ENCODE measurements around the gene MSI2.

MSI2 gene

GRCh38 chr17:57270801-57271245, 14.5 kb downstream of the MSI2 start:
- DNase-seq (ENCODE audit: low read depth) = no peak

- no peak for DNase-seq (ENCODE audit: low read depth)
Observed at GRCh38 chr17:57271821-57272220, 15.5 kb downstream of the MSI2 start.

GRCh38 chr17:57273490-57273889, 17.2 kb downstream of the MSI2 start:
- DNase-seq (ENCODE audit: low read depth) = no peak

GRCh38 chr17:57274162-57274561, 17.8 kb downstream of the MSI2 start:
- no peak for DNase-seq (ENCODE audit: low read depth)

- no peak for DNase-seq (ENCODE audit: low read depth)
Observed at GRCh38 chr17:57275071-57275764, 18.9 kb downstream of the MSI2 start.

GRCh38 chr17:57276621-57277020, 20.3 kb downstream of the MSI2 start:
- DNase-seq (ENCODE audit: low read depth) = no peak

- no peak for DNase-seq (ENCODE audit: low read depth)
Observed at GRCh38 chr17:57277923-57278604, 21.7 kb downstream of the MSI2 start.

- DNase-seq (ENCODE audit: low read depth) = no peak
Observed at GRCh38 chr17:57278740-57279387, 22.5 kb downstream of the MSI2 start.

GRCh38 chr17:57279432-57279831, 23.1 kb downstream of the MSI2 start:
- no peak for DNase-seq (ENCODE audit: low read depth)

- no peak for DNase-seq (ENCODE audit: low read depth)
Observed at GRCh38 chr17:57281887-57282286, 25.6 kb downstream of the MSI2 start.

GRCh38 chr17:57282296-57282695, 26.0 kb downstream of the MSI2 start:
- no peak for DNase-seq (ENCODE audit: low read depth)

GRCh38 chr17:57283203-57283971, 27.1 kb downstream of the MSI2 start:
- no peak for DNase-seq (ENCODE audit: low read depth)

GRCh38 chr17:57284583-57284982, 28.3 kb downstream of the MSI2 start:
- no peak for DNase-seq (ENCODE audit: low read depth)

- no peak for DNase-seq (ENCODE audit: low read depth)
Observed at GRCh38 chr17:57284984-57285646, 28.8 kb downstream of the MSI2 start.

GRCh38 chr17:57285701-57286100, 29.4 kb downstream of the MSI2 start:
- no peak for DNase-seq (ENCODE audit: low read depth)

- no peak for DNase-seq (ENCODE audit: low read depth)
Observed at GRCh38 chr17:57286399-57287105, 30.2 kb downstream of the MSI2 start.

- DNase-seq (ENCODE audit: low read depth) = no peak
Observed at GRCh38 chr17:57288040-57288772, 31.9 kb downstream of the MSI2 start.

- no peak for DNase-seq (ENCODE audit: low read depth)
Observed at GRCh38 chr17:57288773-57289121, 32.4 kb downstream of the MSI2 start.

GRCh38 chr17:57289130-57289529, 32.8 kb downstream of the MSI2 start:
- DNase-seq (ENCODE audit: low read depth) = no peak

GRCh38 chr17:57289613-57290012, 33.3 kb downstream of the MSI2 start:
- no peak for DNase-seq (ENCODE audit: low read depth)

- DNase-seq (ENCODE audit: low read depth) = no peak
Observed at GRCh38 chr17:57290981-57291380, 34.7 kb downstream of the MSI2 start.
